GM12873 (cell line): ENCODE measurements around the gene LCN15.

Experiments used
- CTCF ChIP-seq: IDR thresholded peaks from 2 replicates; pipeline ENCODE4 v1.5.1; 2012; ENCODE audit warnings: low read depth, mild to moderate bottlenecking, moderate library complexity, low read length, control low read depth; ENCODE audit not compliant: insufficient read depth; ENCODE audit errors: missing control alignments

Gene LCN15

GRCh38 chr9:136720898-136721338 lies 43.4 kb downstream of the LCN15 start:
- no peak for TF ChIP-seq CTCF

- no peak for TF ChIP-seq CTCF
These were observed 43.9 kb downstream of the LCN15 start for GRCh38 chr9:136720251-136720897.

- no peak for TF ChIP-seq CTCF
These were observed 45.0 kb downstream of the LCN15 start for GRCh38 chr9:136719195-136719880.

GRCh38 chr9:136718345-136719194 lies 45.7 kb downstream of the LCN15 start:
- no peak for TF ChIP-seq CTCF

GRCh38 chr9:136717399-136717798 lies 46.9 kb downstream of the LCN15 start:
- TF ChIP-seq CTCF = no peak

GRCh38 chr9:136714893-136715274 lies 49.4 kb downstream of the LCN15 start:
- no peak for TF ChIP-seq CTCF

- TF ChIP-seq CTCF = no peak
These were observed 50.0 kb downstream of the LCN15 start for GRCh38 chr9:136714096-136714892.
